GM12878 (cell line): ENCODE measurements around the gene WWOX. TPM values are rescaled to one million over a fixed set of nuclear protein-coding genes. Genes with fewer than 3 reads are reported as not detected.

Experiments used
- ATAC-seq: fragments of 200-7000 bp; cut with Tn5 transposase; 3 replicates; pipeline ENCODE4 v1.9.1; 2020; ENCODE audit warnings: mild to moderate bottlenecking, moderate library complexity
- BruUV-seq: library from RNA; stranded (reverse); fragments of 400-500 nt; replicated peaks from 2 replicates; lab custom pipeline; 2021; lab: Mats Ljungman, UMichigan
- CTCF ChIA-PET: fragments of 300-600 bp; sonication (Branson Sonifier 250); formaldehyde crosslinking; extraction: SDS; loops from one replicate; lab custom pipeline; 2021; ENCODE audit warnings: inconsistent platforms; lab: Yijun Ruan, JAX
- POLR2A ChIA-PET: fragments of 350-600 bp; formaldehyde crosslinking; extraction: SDS; loops from one replicate; lab custom pipeline; 2021; ENCODE audit warnings: inconsistent platforms; lab: Charles Lee
- RAD21 ChIA-PET: fragments of 300-600 bp; sonication (Branson Sonifier 250); formaldehyde crosslinking; loops from one replicate; lab custom pipeline; 2023; ENCODE audit warnings: antibody characterized with exemption; ENCODE audit not compliant: unreplicated experiment; lab: Charles Lee
- SMC1A ChIA-PET: fragments of 300-600 bp; sonication (Branson Sonifier 250); formaldehyde crosslinking; loops from one replicate; lab custom pipeline; 2023; ENCODE audit not compliant: unreplicated experiment, uncharacterized antibody; lab: Charles Lee
- DNase-seq: peaks from one replicate; pipeline ENCODE4 v3.0.0-alpha.2; 2011; ENCODE audit warnings: low read depth, low spot score
- FAIRE-seq: peaks from 3 replicates; lab custom pipeline; 2011; peaks lifted over from hg19 to GRCh38; lab: Jason Lieb, UNC
- H2AFZ ChIP-seq: 2 replicates; pipeline ENCODE4 v1.6.0; 2011; ENCODE audit warnings: low read depth, low read length, control low read depth; ENCODE audit not compliant: control insufficient read depth
- H3K27ac ChIP-seq: 2 replicates; pipeline ENCODE4 v1.5.1; 2011; ENCODE audit warnings: control low read depth; ENCODE audit not compliant: control insufficient read depth, insufficient read depth
- H3K27me3 ChIP-seq, 2 experiments: replicated peaks in 1 of 2; 2 replicates each; pipeline versions ENCODE4 v1.6.0 to v1.6.1; 2011; ENCODE audit warnings: low read length in 1 of 2; ENCODE audit not compliant: control insufficient read depth in 2 of 2, insufficient read depth in 2 of 2
- H3K36me3 ChIP-seq, 2 experiments: 2 replicates each; pipeline ENCODE4 v1.5.1; 2011; ENCODE audit warnings: low read length in 1 of 2; ENCODE audit not compliant: control insufficient read depth in 2 of 2, insufficient read depth in 2 of 2
- H3K4me1 ChIP-seq: 2 replicates; pipeline ENCODE4 v1.6.1; 2011; ENCODE audit warnings: mild to moderate bottlenecking, low read length, moderate library complexity, mixed read lengths; ENCODE audit not compliant: control insufficient read depth, insufficient read depth
- H3K4me2 ChIP-seq: 2 replicates; pipeline ENCODE4 v1.6.0; 2011; ENCODE audit warnings: control low read depth; ENCODE audit not compliant: control insufficient read depth, insufficient read depth
- H3K4me3 ChIP-seq: fragments of 200-600 bp; sonication (generic); 2 replicates; pipeline ENCODE4 v1.5.1; 2016
- H3K79me2 ChIP-seq: 2 replicates; pipeline ENCODE4 v1.6.0; 2011; ENCODE audit warnings: low read length; ENCODE audit not compliant: control insufficient read depth, insufficient read depth
- H3K9ac ChIP-seq: 2 replicates; pipeline ENCODE4 v1.8.0; 2011; ENCODE audit warnings: low read length, control low read depth, mixed read lengths; ENCODE audit not compliant: control insufficient read depth, insufficient read depth
- H3K9me3 ChIP-seq: replicated peaks from 3 replicates; pipeline ENCODE4 v1.5.1; 2011; ENCODE audit warnings: mild to moderate bottlenecking, low read length; ENCODE audit not compliant: control insufficient read depth, insufficient read depth
- H4K20me1 ChIP-seq: 2 replicates; pipeline ENCODE4 v1.6.0; 2011; ENCODE audit not compliant: control insufficient read depth, insufficient read depth
- BMI1 ChIP-seq: fragments of 450-650 bp; IDR thresholded peaks from 2 replicates; pipeline ENCODE4 v1.6.1; 2016; ENCODE audit warnings: mild to moderate bottlenecking, moderate library complexity, borderline replicate concordance
- CREM ChIP-seq: IDR thresholded peaks from 2 replicates; pipeline ENCODE4 v1.6.1; 2014; ENCODE audit warnings: antibody characterized with exemption, low read depth
- EED ChIP-seq: sonication (generic); IDR thresholded peaks from 2 replicates; pipeline ENCODE4 v1.6.1; 2016; ENCODE audit warnings: antibody characterized with exemption, low read depth
- IKZF2 ChIP-seq, 2 experiments: fragments of 450-650 bp; IDR thresholded peaks; 2 replicates each; pipeline ENCODE4 v1.6.1; 2017; ENCODE audit warnings: mild to moderate bottlenecking in 2 of 2, moderate library complexity in 2 of 2
- MTA3 ChIP-seq: IDR thresholded peaks from 2 replicates; pipeline ENCODE4 v1.6.1; 2012; ENCODE audit warnings: low read length, inconsistent platforms, borderline replicate concordance
- RB1 ChIP-seq: fragments of 450-650 bp; formaldehyde crosslinking; IDR thresholded peaks from 2 replicates; pipeline ENCODE4 v1.6.1; 2017; ENCODE audit warnings: mild to moderate bottlenecking, borderline replicate concordance
- SP1 ChIP-seq: IDR thresholded peaks from one replicate; pipeline ENCODE4 v1.6.1; 2011; ENCODE audit warnings: low read depth, low read length
- SREBF1 ChIP-seq: IDR thresholded peaks from 2 replicates; pipeline ENCODE4 v1.6.1; 2012; ENCODE audit warnings: mild to moderate bottlenecking, low read length
- ZNF217 ChIP-seq: fragments of 450-650 bp; IDR thresholded peaks from 2 replicates; pipeline ENCODE4 v1.6.1; 2017; ENCODE audit warnings: antibody characterized with exemption, mild to moderate bottlenecking
- WGBS: methylation state at CpG from one replicate; pipeline ENCODE4 v1.1.6; 2016; ENCODE audit warnings: low lambda C conversion rate; ENCODE audit not compliant: insufficient replicate concordance, insufficient coverage; ENCODE audit errors: missing lambda C conversion rate; 5-methylcytosine and 5-hydroxymethylcytosine counted together
- in situ Hi-C: fragments of 300-500 bp; cut with MboI; formaldehyde crosslinking; loops from 9 replicates; pipeline ENCODE4 v1.14.3; 2018; ENCODE audit warnings: mixed read lengths
- intact Hi-C: fragments of 100-400 bp; cut with micrococcal nuclease; formaldehyde crosslinking; loops from one replicate; pipeline ENCODE4 v1.14.2; 2022; ENCODE audit not compliant: unreplicated experiment
- polyA plus RNA-seq, 11 experiments: library from polyadenylated mRNA; depleted of rRNA in 4 of 11; unstranded in 6 of 11; stranded (reverse) in 5 of 11; fragments of >200 nt; fragmentation: Nextera tagmentation in 4 of 11; fragmentation: Illumina TruSeq in 1 of 11; extraction: Ambion mirVana in 4 of 11; extraction: Trizol in 1 of 11; gene quantifications; 1 replicate in 1 of 11; 2 replicates in 10 of 11; pipeline versions ENCODE4 v1.2.1 to v1.2.3, GENCODE V29; 2011 to 2016; ENCODE audit warnings: inconsistent platforms in 2 of 11, missing spikeins in 2 of 11, low read depth in 1 of 11
- total RNA-seq, 4 experiments: library from RNA; depleted of rRNA in 3 of 4; stranded (reverse); fragments of >200 nt in 3 of 4; fragmentation: Illumina TruSeq in 1 of 4; extraction: Trizol in 1 of 4; gene quantifications; 2 replicates each; pipeline versions ENCODE4 v1.2.1 to v1.2.3, GENCODE V29; 2013 to 2021
- TF ChIP-seq, protein P1 (sequence below): fragments of 450-650 bp; IDR thresholded peaks from 2 replicates; pipeline ENCODE4 v1.6.1; 2016; ENCODE audit warnings: mild to moderate bottlenecking
- TF ChIP-seq, protein P2 (sequence below): fragments of 450-650 bp; IDR thresholded peaks from 2 replicates; pipeline ENCODE4 v1.6.1; 2016; ENCODE audit warnings: mild to moderate bottlenecking
- TF ChIP-seq, protein P3 (sequence below): fragments of 450-650 bp; IDR thresholded peaks from 2 replicates; pipeline ENCODE4 v1.6.1; 2017; ENCODE audit warnings: low read depth, mild to moderate bottlenecking, moderate library complexity

WWOX gene
- total and polyA plus RNA-seq, 10 of the 15 experiments (the other 5 are each of a cell fraction or from before 2014, with no cell fraction given): 2.8 to 24.4 (median 17.8) TPM

DNA sequence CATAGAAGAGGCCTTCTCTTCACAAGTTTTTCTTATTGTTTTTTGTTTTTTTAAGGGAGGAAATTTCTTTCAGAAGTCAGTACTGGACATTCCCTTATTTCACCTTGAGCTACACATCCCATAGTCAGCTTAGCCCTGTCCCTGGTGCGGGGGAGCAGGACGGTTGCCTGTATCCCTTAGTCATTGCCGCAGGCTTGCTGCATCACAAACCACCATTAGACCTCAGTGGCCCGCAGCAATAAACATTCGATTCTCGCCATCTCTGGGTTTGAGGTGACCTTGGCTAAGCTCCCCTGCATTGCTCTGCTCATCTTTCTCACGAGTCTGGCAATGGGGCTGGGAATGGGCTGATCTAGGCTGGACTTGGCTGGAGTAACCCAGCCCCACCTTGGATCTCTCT lies 692.5 kb downstream of the WWOX start:
- WGBS: 57% methylated on average over 6 of the region's 7 CpGs
- Histone ChIP-seq H3K36me3 (no peaks in the 10 kb centered on the region), H3K9ac (no peak overlapping the region), H3K9me3 (no peaks in the 10 kb centered on the region), H4K20me1 (no peaks in the 10 kb centered on the region), H3K4me1 (no peaks in the 10 kb centered on the region), H3K4me3 (no peak overlapping the region), H3K4me2 (no peak overlapping the region), H3K79me2 (no peaks in the 10 kb centered on the region), H3K27ac (no peak overlapping the region), H2AFZ (no peak overlapping the region), H3K27me3 (no peaks in the 10 kb centered on the region; a peak in 1 of 4 replicates)
- ChIA-PET SMC1A (interaction anchor here (0.9 kb wide), 1 partner anchor 20 kb away, joined by 3 read pairs; no protein-coding TSS in a partner anchor), RAD21 (no interaction called here), CTCF (no interaction called here), POLR2A (no interaction called here)
- DNase-seq (no peak), ATAC-seq (no peak), FAIRE-seq (no peak)
- BruUV-seq: no TSS peak
- in situ Hi-C loops (no loop called here), intact Hi-C loops (no loop called here)
- TF ChIP-seq IKZF2 (IDR thresholded peaks at IDR 0.05) (no peak), SREBF1 (no peak), BMI1 (no peak), EED (no peak), RB1 (no peak), CREM (no peak), ZNF217 (no peak), SP1 (no peak), MTA3 (no peak)
- TF ChIP-seq, protein P1, sequence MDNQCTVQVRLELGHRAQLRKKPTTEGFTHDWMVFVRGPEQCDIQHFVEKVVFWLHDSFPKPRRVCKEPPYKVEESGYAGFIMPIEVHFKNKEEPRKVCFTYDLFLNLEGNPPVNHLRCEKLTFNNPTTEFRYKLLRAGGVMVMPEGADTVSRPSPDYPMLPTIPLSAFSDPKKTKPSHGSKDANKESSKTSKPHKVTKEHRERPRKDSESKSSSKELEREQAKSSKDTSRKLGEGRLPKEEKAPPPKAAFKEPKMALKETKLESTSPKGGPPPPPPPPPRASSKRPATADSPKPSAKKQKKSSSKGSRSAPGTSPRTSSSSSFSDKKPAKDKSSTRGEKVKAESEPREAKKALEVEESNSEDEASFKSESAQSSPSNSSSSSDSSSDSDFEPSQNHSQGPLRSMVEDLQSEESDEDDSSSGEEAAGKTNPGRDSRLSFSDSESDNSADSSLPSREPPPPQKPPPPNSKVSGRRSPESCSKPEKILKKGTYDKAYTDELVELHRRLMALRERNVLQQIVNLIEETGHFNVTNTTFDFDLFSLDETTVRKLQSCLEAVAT: no peak
- TF ChIP-seq, protein P2, sequence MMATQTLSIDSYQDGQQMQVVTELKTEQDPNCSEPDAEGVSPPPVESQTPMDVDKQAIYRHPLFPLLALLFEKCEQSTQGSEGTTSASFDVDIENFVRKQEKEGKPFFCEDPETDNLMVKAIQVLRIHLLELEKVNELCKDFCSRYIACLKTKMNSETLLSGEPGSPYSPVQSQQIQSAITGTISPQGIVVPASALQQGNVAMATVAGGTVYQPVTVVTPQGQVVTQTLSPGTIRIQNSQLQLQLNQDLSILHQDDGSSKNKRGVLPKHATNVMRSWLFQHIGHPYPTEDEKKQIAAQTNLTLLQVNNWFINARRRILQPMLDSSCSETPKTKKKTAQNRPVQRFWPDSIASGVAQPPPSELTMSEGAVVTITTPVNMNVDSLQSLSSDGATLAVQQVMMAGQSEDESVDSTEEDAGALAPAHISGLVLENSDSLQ: no peak
- TF ChIP-seq, protein P3, sequence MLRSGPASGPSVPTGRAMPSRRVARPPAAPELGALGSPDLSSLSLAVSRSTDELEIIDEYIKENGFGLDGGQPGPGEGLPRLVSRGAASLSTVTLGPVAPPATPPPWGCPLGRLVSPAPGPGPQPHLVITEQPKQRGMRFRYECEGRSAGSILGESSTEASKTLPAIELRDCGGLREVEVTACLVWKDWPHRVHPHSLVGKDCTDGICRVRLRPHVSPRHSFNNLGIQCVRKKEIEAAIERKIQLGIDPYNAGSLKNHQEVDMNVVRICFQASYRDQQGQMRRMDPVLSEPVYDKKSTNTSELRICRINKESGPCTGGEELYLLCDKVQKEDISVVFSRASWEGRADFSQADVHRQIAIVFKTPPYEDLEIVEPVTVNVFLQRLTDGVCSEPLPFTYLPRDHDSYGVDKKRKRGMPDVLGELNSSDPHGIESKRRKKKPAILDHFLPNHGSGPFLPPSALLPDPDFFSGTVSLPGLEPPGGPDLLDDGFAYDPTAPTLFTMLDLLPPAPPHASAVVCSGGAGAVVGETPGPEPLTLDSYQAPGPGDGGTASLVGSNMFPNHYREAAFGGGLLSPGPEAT: no peak
